Fibroblast of lung (primary cell): Measurements from ENCODE around the gene JAKMIP1. TPM values are rescaled to one million over a fixed set of nuclear protein-coding genes. Genes with fewer than 3 reads are reported as not detected.

ENCODE experiments used
- DNase-seq, 2 donors: peaks; one replicate each; pipeline versions ENCODE4 v3.0.0 to v3.0.0-alpha.2; 2010; ENCODE audit warnings: low read depth in 2 of 2
- H2AFZ ChIP-seq: 2 replicates; pipeline ENCODE4 v1.5.1; 2012; ENCODE audit warnings: low read length, control low read depth, inconsistent platforms
- H3K27ac ChIP-seq: 2 replicates; pipeline ENCODE4 v1.5.1; 2011; ENCODE audit warnings: low read length, control low read depth; ENCODE audit not compliant: insufficient read depth
- H3K27me3 ChIP-seq: 2 replicates; pipeline ENCODE4 v1.5.1; 2011; ENCODE audit warnings: mild to moderate bottlenecking, low read length; ENCODE audit not compliant: control insufficient read depth, insufficient read depth
- H3K36me3 ChIP-seq: 2 replicates; pipeline ENCODE4 v1.5.1; 2011; ENCODE audit warnings: low read length; ENCODE audit not compliant: control insufficient read depth, insufficient read depth
- H3K4me1 ChIP-seq: 2 replicates; pipeline ENCODE4 v1.5.1; 2011; ENCODE audit warnings: low read length; ENCODE audit not compliant: control insufficient read depth, insufficient read depth; ENCODE audit errors: extremely low read depth
- H3K4me2 ChIP-seq: 2 replicates; pipeline ENCODE4 v1.5.1; 2011; ENCODE audit warnings: low read length, control low read depth; ENCODE audit not compliant: insufficient read depth; ENCODE audit errors: extremely low read depth
- H3K4me3 ChIP-seq, 4 experiments: fragments of 200-600 bp in 1 of 4; sonication (generic) in 1 of 4; replicated peaks in 1 of 4; 2 replicates each; pipeline ENCODE4 v1.5.1; 2011 to 2016; ENCODE audit warnings: low read length in 4 of 4, low read depth in 3 of 4, mild to moderate bottlenecking in 3 of 4, control low read depth in 2 of 4, inconsistent platforms in 1 of 4, mixed read lengths in 1 of 4; ENCODE audit not compliant: insufficient read depth in 1 of 4; ENCODE audit errors: control extremely low read depth in 1 of 4
- H3K79me2 ChIP-seq: 2 replicates; pipeline ENCODE4 v1.5.1; 2012; ENCODE audit warnings: mild to moderate bottlenecking, low read length, inconsistent platforms; ENCODE audit not compliant: control insufficient read depth, insufficient read depth
- H3K9ac ChIP-seq: 2 replicates; pipeline ENCODE4 v1.5.1; 2011; ENCODE audit warnings: mild to moderate bottlenecking, low read length, control low read depth; ENCODE audit not compliant: insufficient read depth
- H3K9me3 ChIP-seq: 2 replicates; pipeline ENCODE4 v1.5.1; 2012; ENCODE audit warnings: low read depth, low read length; ENCODE audit not compliant: control insufficient read depth, insufficient read depth
- H4K20me1 ChIP-seq: 2 replicates; pipeline ENCODE4 v1.5.1; 2011; ENCODE audit warnings: low read length; ENCODE audit not compliant: control insufficient read depth, insufficient read depth; ENCODE audit errors: extremely low read depth
- CTCF ChIP-seq, 2 donors: IDR thresholded peaks in 1 of 2; conservative IDR thresholded peaks in 1 of 2; 1 replicate in 1 of 2; 2 replicates in 1 of 2; pipeline ENCODE4 v1.5.1; 2011 to 2012; ENCODE audit warnings: low read length in 2 of 2, control low read depth in 1 of 2, inconsistent platforms in 1 of 2, low read depth in 1 of 2, mild to moderate bottlenecking in 1 of 2
- EZH2 ChIP-seq: IDR thresholded peaks from 2 replicates; pipeline ENCODE4 v1.5.1; 2012; ENCODE audit warnings: low read length, control low read depth, mild to moderate bottlenecking; ENCODE audit errors: missing control alignments
- polyA plus RNA-seq, 2 donors: library from polyadenylated mRNA; depleted of rRNA in 1 of 2; stranded (reverse) in 1 of 2; unstranded in 1 of 2; fragments of >200 nt; gene quantifications; 2 replicates each; pipeline ENCODE4 v1.2.1, GENCODE V29; 2011 to 2012; ENCODE audit warnings: missing spikeins in 1 of 2
- total RNA-seq: library from RNA; depleted of rRNA; stranded (reverse); fragments of >200 nt; gene quantifications from 2 replicates; pipeline ENCODE4 v1.2.1, GENCODE V29; 2014

JAKMIP1 gene
- total and polyA plus RNA-seq, 2 donors (not counting 1 experiment from before 2014, with no cell fraction given): not detected

GRCh38 chr4:6161921-6162464, 38.4 kb downstream of the JAKMIP1 start:
- no peak overlapping the region for H2AFZ ChIP-seq
- no peak for DNase-seq
- H3K79me2 ChIP-seq: no peaks in the 10 kb centered on the region
- H3K9me3 ChIP-seq: no peaks in the 10 kb centered on the region
- H3K4me1 ChIP-seq: no peaks in the 10 kb centered on the region
- H3K27me3 ChIP-seq: no peaks in the 10 kb centered on the region
- no peak overlapping the region for H3K4me3 ChIP-seq
- H3K9ac ChIP-seq: no peak overlapping the region
- no peak overlapping the region for H3K27ac ChIP-seq
- no peak for TF ChIP-seq CTCF (conservative IDR thresholded peaks at IDR 0.05 in 1 of 2, IDR thresholded peaks at IDR 0.05 in 1 of 2; ENCODE audit: low read depth in 1 of 2, low read length in 2 of 2)
- no peak for TF ChIP-seq EZH2
- H3K4me2 ChIP-seq: no peak overlapping the region
- no peaks in the 10 kb centered on the region for H4K20me1 ChIP-seq
- H3K36me3 ChIP-seq: no peaks in the 10 kb centered on the region

GRCh38 chr4:6160536-6160935, 39.8 kb downstream of the JAKMIP1 start:
- H3K9ac ChIP-seq: no peak overlapping the region
- no peaks in the 10 kb centered on the region for H3K27me3 ChIP-seq
- no peak overlapping the region for H3K27ac ChIP-seq
- H3K9me3 ChIP-seq: no peaks in the 10 kb centered on the region
- no peak overlapping the region for H3K4me3 ChIP-seq
- no peak for DNase-seq
- H2AFZ ChIP-seq: no peak overlapping the region
- H3K79me2 ChIP-seq: no peaks in the 10 kb centered on the region
- H3K4me1 ChIP-seq: no peaks in the 10 kb centered on the region
- no peak for TF ChIP-seq CTCF (conservative IDR thresholded peaks at IDR 0.05 in 1 of 2, IDR thresholded peaks at IDR 0.05 in 1 of 2; ENCODE audit: low read depth in 1 of 2, low read length in 2 of 2)
- TF ChIP-seq EZH2: no peak
- no peak overlapping the region for H3K4me2 ChIP-seq
- H4K20me1 ChIP-seq: no peaks in the 10 kb centered on the region
- H3K36me3 ChIP-seq: no peaks in the 10 kb centered on the region

- no peak overlapping the region for H2AFZ ChIP-seq
- H3K9me3 ChIP-seq: no peaks in the 10 kb centered on the region
- H3K27me3 ChIP-seq: no peaks in the 10 kb centered on the region
- no peak for DNase-seq
- no peaks in the 10 kb centered on the region for H4K20me1 ChIP-seq
- no peak overlapping the region for H3K4me2 ChIP-seq
- H3K9ac ChIP-seq: no peak overlapping the region
- H3K4me1 ChIP-seq: no peaks in the 10 kb centered on the region
- no peaks in the 10 kb centered on the region for H3K36me3 ChIP-seq
- no peaks in the 10 kb centered on the region for H3K79me2 ChIP-seq
- no peak for TF ChIP-seq EZH2
- TF ChIP-seq CTCF (conservative IDR thresholded peaks at IDR 0.05 in 1 of 2, IDR thresholded peaks at IDR 0.05 in 1 of 2; ENCODE audit: low read depth in 1 of 2, low read length in 2 of 2): no peak
- no peak overlapping the region for H3K27ac ChIP-seq
- H3K4me3 ChIP-seq: no peak overlapping the region
These were observed 42.4 kb downstream of the JAKMIP1 start for GRCh38 chr4:6157926-6158325.
